SK-N-SH treated with all-trans-retinoic acid at 6 μM for 48 hours (cell line): ENCODE data around the gene DEFB113.

Experiments used
- CSDC2 ChIP-seq: fragments of 250-450 bp; sonication (Bioruptor Pico); IDR thresholded peaks from 2 replicates; pipeline ENCODE4 v1.5.0; 2020; ENCODE audit warnings: mild to moderate bottlenecking, moderate library complexity
- ISL1 ChIP-seq: fragments of 250-450 bp; sonication (Bioruptor Pico); IDR thresholded peaks from 2 replicates; pipeline ENCODE4 v2.1.2; 2022; ENCODE audit warnings: mild to moderate bottlenecking, moderate library complexity
- TOX ChIP-seq: fragments of 250-450 bp; sonication (Bioruptor Pico); IDR thresholded peaks from 2 replicates; pipeline ENCODE4 v1.8.0; 2021; ENCODE audit warnings: mild to moderate bottlenecking, moderate library complexity, borderline replicate concordance

DNA sequence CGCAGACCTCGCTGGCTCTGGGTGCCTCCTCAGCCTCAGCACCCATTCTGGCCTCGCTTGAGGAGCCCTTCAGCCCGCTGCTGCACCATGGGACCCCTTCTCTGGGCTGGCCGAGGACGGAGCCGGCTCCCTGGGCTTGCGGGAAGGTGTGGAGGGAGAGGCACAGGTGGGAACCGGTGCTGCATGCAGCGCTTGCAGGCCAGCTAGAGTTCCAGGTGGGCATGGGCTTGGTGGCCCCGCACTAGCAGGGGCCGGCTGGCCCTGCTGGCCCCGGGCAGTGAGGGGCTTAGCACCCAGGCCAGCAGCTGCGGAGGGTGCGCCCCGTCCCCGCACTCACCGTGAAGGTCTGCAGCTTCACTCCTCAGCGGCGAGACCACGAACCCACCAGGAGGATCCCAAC, 35.9 kb downstream of the DEFB113 start:
- no peak for TF ChIP-seq CSDC2 (CRISPR knock-in tag)
- TF ChIP-seq ISL1 (CRISPR knock-in tag), result no peak
- TF ChIP-seq TOX (CRISPR knock-in tag), result no peak
